K562 (cell line): ENCODE results near the gene SLC37A4. TPM values are rescaled to one million over a fixed set of nuclear protein-coding genes. Genes with fewer than 3 reads are reported as not detected.

ENCODE experiments used
- ARID2 ChIP-seq: fragments of 450-650 bp; IDR thresholded peaks from 2 replicates; pipeline ENCODE4 v1.6.1; 2017; ENCODE audit warnings: antibody characterized with exemption, mild to moderate bottlenecking
- CHD4 ChIP-seq: fragments of 200-600 bp; sonication (generic); IDR thresholded peaks from 3 replicates; pipeline ENCODE4 v1.6.1; 2012; ENCODE audit warnings: low read depth, mild to moderate bottlenecking, mixed read lengths, low read length, inconsistent platforms; ENCODE audit not compliant: insufficient read depth, insufficient replicate concordance, poor library complexity, severe bottlenecking
- ELF4 ChIP-seq: fragments of 450-650 bp; formaldehyde crosslinking; IDR thresholded peaks from 2 replicates; pipeline ENCODE4 v1.4.0; 2022; ENCODE audit warnings: missing genetic modification characterization
- ETS2 ChIP-seq: IDR thresholded peaks from 2 replicates; pipeline ENCODE4 v1.6.1; 2016; ENCODE audit warnings: borderline replicate concordance, missing genetic modification characterization, mild to moderate bottlenecking, moderate library complexity, missing compliant biosample characterization; ENCODE audit not compliant: poor library complexity, severe bottlenecking
- FOXK1 ChIP-seq: sonication (generic); formaldehyde crosslinking; IDR thresholded peaks from 2 replicates; pipeline ENCODE4 v1.8.0; 2022; ENCODE audit warnings: missing genetic modification reagents, mild to moderate bottlenecking, borderline replicate concordance
- GABPB2 ChIP-seq: fragments of 250-450 bp; sonication (Bioruptor Pico); conservative IDR thresholded peaks from 2 replicates; pipeline ENCODE4 v1.5.1; 2021; ENCODE audit warnings: mild to moderate bottlenecking
- HCFC1 ChIP-seq: IDR thresholded peaks from 2 replicates; pipeline ENCODE4 v1.6.1; 2012; ENCODE audit warnings: low read depth, low read length, improper control_type of control experiment
- HIVEP1 ChIP-seq: fragments of 250-450 bp; sonication (Bioruptor Pico); IDR thresholded peaks from 2 replicates; pipeline ENCODE4 v1.4.0; 2020; ENCODE audit warnings: mild to moderate bottlenecking
- HNRNPH1 ChIP-seq: fragments of 200-400 bp; formaldehyde crosslinking; optimal IDR thresholded peaks from 2 replicates; pipeline ENCODE3; 2017; ENCODE audit warnings: low read depth, mild to moderate bottlenecking, low read length, moderate library complexity
- IFI16 ChIP-seq: fragments of 250-450 bp; sonication (Bioruptor Pico); IDR thresholded peaks from 2 replicates; pipeline ENCODE4 v2.1.2; 2022; ENCODE audit warnings: mild to moderate bottlenecking, inconsistent platforms
- L3MBTL2 ChIP-seq: fragments of 450-650 bp; IDR thresholded peaks from 2 replicates; pipeline ENCODE4 v1.6.1; 2016; ENCODE audit warnings: mild to moderate bottlenecking, moderate library complexity
- MIER1 ChIP-seq: fragments of 450-650 bp; IDR thresholded peaks from 2 replicates; pipeline ENCODE4 v1.6.1; 2016; ENCODE audit warnings: antibody characterized with exemption, mild to moderate bottlenecking, low read depth
- NBN ChIP-seq: fragments of 450-650 bp; IDR thresholded peaks from 2 replicates; pipeline ENCODE4 v1.6.1; 2016; ENCODE audit warnings: low read depth, mild to moderate bottlenecking
- NCOA1 ChIP-seq: fragments of 450-650 bp; IDR thresholded peaks from 2 replicates; pipeline ENCODE4 v1.6.1; 2016; ENCODE audit warnings: low read depth
- PHB ChIP-seq: fragments of 250-450 bp; sonication (Bioruptor Pico); IDR thresholded peaks from 2 replicates; pipeline ENCODE4 v1.5.0; 2021
- RFX7 ChIP-seq: fragments of 250-450 bp; sonication (Bioruptor Pico); IDR thresholded peaks from 2 replicates; pipeline ENCODE4 v1.5.1; 2021; ENCODE audit warnings: mild to moderate bottlenecking
- SMAD4 ChIP-seq: fragments of 250-450 bp; sonication (Bioruptor Pico); conservative IDR thresholded peaks from 2 replicates; pipeline ENCODE4 v1.8.0; 2021; ENCODE audit warnings: inconsistent platforms, mild to moderate bottlenecking, moderate library complexity
- TARDBP ChIP-seq: fragments of 450-650 bp; IDR thresholded peaks from 2 replicates; pipeline ENCODE4 v1.6.1; 2016
- TBL1XR1 ChIP-seq, 2 experiments: IDR thresholded peaks; 2 replicates each; pipeline ENCODE4 v1.6.1; 2012; ENCODE audit warnings: improper control_type of control experiment in 2 of 2, low read length in 2 of 2, mild to moderate bottlenecking in 1 of 2
- U2AF2 ChIP-seq: fragments of 200-400 bp; formaldehyde crosslinking; optimal IDR thresholded peaks from 2 replicates; pipeline ENCODE3; 2017; ENCODE audit warnings: low read depth, mild to moderate bottlenecking, low read length
- ZBTB7A ChIP-seq: IDR thresholded peaks from 2 replicates; pipeline ENCODE4 v1.6.1; 2011; ENCODE audit warnings: low read depth, mild to moderate bottlenecking, low read length, moderate library complexity, borderline replicate concordance; ENCODE audit not compliant: control insufficient read depth
- ZFP30 ChIP-seq: fragments of 250-450 bp; sonication (Bioruptor Pico); IDR thresholded peaks from 2 replicates; pipeline ENCODE4 v1.8.0; 2022; ENCODE audit warnings: moderate library complexity, mild to moderate bottlenecking, inconsistent platforms, borderline replicate concordance
- ZKSCAN8 ChIP-seq: fragments of 200-800 bp; sonication (Bioruptor generic); IDR thresholded peaks from 2 replicates; pipeline ENCODE4 v1.6.1; 2016; ENCODE audit warnings: missing genetic modification characterization, missing compliant biosample characterization
- ZNF197 ChIP-seq: fragments of 200-800 bp; sonication (Bioruptor generic); IDR thresholded peaks from 2 replicates; pipeline ENCODE4 v1.6.1; 2016; ENCODE audit warnings: low read depth, missing genetic modification characterization, missing compliant biosample characterization
- ZNF41 ChIP-seq: fragments of 250-450 bp; sonication (Bioruptor Pico); conservative IDR thresholded peaks from 2 replicates; pipeline ENCODE4 v1.4.0; 2020; ENCODE audit warnings: mild to moderate bottlenecking
- polyA plus RNA-seq, 8 experiments: library from polyadenylated mRNA; depleted of rRNA in 4 of 8; stranded (reverse) in 5 of 8; unstranded in 3 of 8; fragments of >200 nt; fragmentation: Nextera tagmentation in 2 of 8; fragmentation: Illumina TruSeq in 1 of 8; extraction: Ambion mirVana in 2 of 8; extraction: Trizol in 1 of 8; gene quantifications; 2 replicates each; pipeline versions ENCODE4 v1.2.1 to v1.2.3, GENCODE V29; 2011 to 2014; ENCODE audit warnings: inconsistent platforms in 1 of 8, missing spikeins in 1 of 8
- total RNA-seq, 7 experiments: library from RNA; depleted of rRNA in 6 of 7; stranded (reverse); fragments of >200 nt in 6 of 7; fragmentation: Illumina TruSeq in 2 of 7; extraction: Trizol in 2 of 7; gene quantifications; 2 replicates each; pipeline versions ENCODE4 v1.2.1 to v1.2.3, GENCODE V29; 2011 to 2021; ENCODE audit warnings: low replicate concordance in 1 of 7
- TF ChIP-seq, protein P1 (sequence below): fragments of 250-450 bp; sonication (Bioruptor Pico); IDR thresholded peaks from 2 replicates; pipeline ENCODE4 v1.8.0; 2021; ENCODE audit warnings: moderate library complexity, mild to moderate bottlenecking, inconsistent platforms
- TF ChIP-seq, protein P2 (sequence below): fragments of 450-650 bp; IDR thresholded peaks from 2 replicates; pipeline ENCODE4 v1.6.1; 2018; ENCODE audit not compliant: partially characterized antibody

Gene SLC37A4
- total and polyA plus RNA-seq, 9 of the 15 experiments (the other 6 are each of a cell fraction or from before 2014, with no cell fraction given), result 24.7 to 73.9 (median 40.7) TPM

GRCh38 chr11:119057000-119057769, 26.5 kb upstream of the SLC37A4 start, which contains the start of gene HYOU1 (continued):
- TF ChIP-seq GABPB2 (no peak), HIVEP1 (no peak), ZNF41 (no peak), TBL1XR1 (IDR thresholded peaks at IDR 0.05; ENCODE audit: low read length in 2 of 2) (no peak), ARID2 (no peak), NBN (peak; percentile 78), U2AF2 (no peak), ETS2 (tag) (no peak), SMAD4 (CRISPR knock-in tag) (peak; percentile 48), TARDBP (peak; percentile 62; the same call in 1 of the 2 replicates), HNRNPH1 (no peak), ZNF197 (no peak), MIER1 (no peak), ZBTB7A (no peak; the same call in 1 of the 2 replicates), PHB (CRISPR knock-in tag) (no peak; the same call in 1 of the 2 replicates), ZFP30 (no peak), IFI16 (CRISPR knock-in tag) (no peak), NCOA1 (no peak; the same call in 1 of the 2 replicates), ZKSCAN8 (CRISPR knock-in tag) (no peak), CHD4 (no peak), RFX7 (no peak), FOXK1 (CRISPR knock-in tag) (no peak), L3MBTL2 (no peak; the same call in none of the 2 replicates), ELF4 (CRISPR knock-in tag) (no peak), HCFC1 (peak; percentile 60; the same call in 1 of the 2 replicates)
- TF ChIP-seq, protein P1, sequence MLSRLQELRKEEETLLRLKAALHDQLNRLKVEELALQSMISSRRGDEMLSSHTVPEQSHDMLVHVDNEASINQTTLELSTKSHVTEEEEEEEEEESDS, result no peak
- TF ChIP-seq, protein P2, sequence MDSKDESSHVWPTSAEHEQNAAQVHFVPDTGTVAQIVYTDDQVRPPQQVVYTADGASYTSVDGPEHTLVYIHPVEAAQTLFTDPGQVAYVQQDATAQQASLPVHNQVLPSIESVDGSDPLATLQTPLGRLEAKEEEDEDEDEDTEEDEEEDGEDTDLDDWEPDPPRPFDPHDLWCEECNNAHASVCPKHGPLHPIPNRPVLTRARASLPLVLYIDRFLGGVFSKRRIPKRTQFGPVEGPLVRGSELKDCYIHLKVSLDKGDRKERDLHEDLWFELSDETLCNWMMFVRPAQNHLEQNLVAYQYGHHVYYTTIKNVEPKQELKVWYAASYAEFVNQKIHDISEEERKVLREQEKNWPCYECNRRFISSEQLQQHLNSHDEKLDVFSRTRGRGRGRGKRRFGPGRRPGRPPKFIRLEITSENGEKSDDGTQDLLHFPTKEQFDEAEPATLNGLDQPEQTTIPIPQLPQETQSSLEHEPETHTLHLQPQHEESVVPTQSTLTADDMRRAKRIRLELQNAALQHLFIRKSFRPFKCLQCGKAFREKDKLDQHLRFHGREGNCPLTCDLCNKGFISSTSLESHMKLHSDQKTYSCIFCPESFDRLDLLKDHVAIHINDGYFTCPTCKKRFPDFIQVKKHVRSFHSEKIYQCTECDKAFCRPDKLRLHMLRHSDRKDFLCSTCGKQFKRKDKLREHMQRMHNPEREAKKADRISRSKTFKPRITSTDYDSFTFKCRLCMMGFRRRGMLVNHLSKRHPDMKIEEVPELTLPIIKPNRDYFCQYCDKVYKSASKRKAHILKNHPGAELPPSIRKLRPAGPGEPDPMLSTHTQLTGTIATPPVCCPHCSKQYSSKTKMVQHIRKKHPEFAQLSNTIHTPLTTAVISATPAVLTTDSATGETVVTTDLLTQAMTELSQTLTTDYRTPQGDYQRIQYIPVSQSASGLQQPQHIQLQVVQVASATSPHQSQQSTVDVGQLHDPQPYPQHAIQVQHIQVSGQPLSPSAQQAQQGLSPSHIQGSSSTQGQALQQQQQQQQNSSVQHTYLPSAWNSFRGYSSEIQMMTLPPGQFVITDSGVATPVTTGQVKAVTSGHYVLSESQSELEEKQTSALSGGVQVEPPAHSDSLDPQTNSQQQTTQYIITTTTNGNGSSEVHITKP, result peak; percentile 95
